Right lobe of liver (tissue), 6 donors: ENCODE measurements around the gene PDE9A. TPM values are rescaled to one million over a fixed set of nuclear protein-coding genes. Genes with fewer than 3 reads are reported as not detected.

Source experiments
- ATAC-seq, 4 donors: fragments of 200-7000 bp; cut with Tn5 transposase; one replicate each; pipeline ENCODE4 v1.9.1; 2020; ENCODE audit warnings: mild to moderate bottlenecking in 4 of 4, moderate library complexity in 4 of 4
- DNase-seq, 3 donors: peaks; one replicate each; pipeline ENCODE4 v3.0.0-alpha.2; 2020
- H3K27ac ChIP-seq, 3 donors: fragments of 200-600 bp; one replicate each; pipeline ENCODE4 v1.8.0; 2022
- H3K27me3 ChIP-seq, 2 donors: fragments of 200-600 bp; one replicate each; pipeline ENCODE4 v1.8.0; 2022
- H3K36me3 ChIP-seq, 4 donors: fragments of 200-600 bp; sonication (generic) in 1 of 4; one replicate each; pipeline versions ENCODE4 v1.5.1 to v1.8.0; 2017 to 2022; ENCODE audit warnings: control low read depth in 1 of 4
- H3K4me1 ChIP-seq, 4 donors: fragments of 200-600 bp; sonication (generic) in 1 of 4; one replicate each; pipeline versions ENCODE4 v1.5.1 to v1.8.0; 2017 to 2022; ENCODE audit warnings: control low read depth in 1 of 4
- H3K4me3 ChIP-seq, 3 donors: fragments of 200-600 bp; one replicate each; pipeline ENCODE4 v1.8.0; 2022
- H3K9me3 ChIP-seq, 4 donors: fragments of 200-600 bp; sonication (generic) in 1 of 4; one replicate each; pipeline versions ENCODE4 v1.5.1 to v1.8.0; 2017 to 2022; ENCODE audit warnings: control low read depth in 1 of 4
- POLR2A ChIP-seq: fragments of 450-650 bp; IDR thresholded peaks from one replicate; pipeline ENCODE4 v1.6.1; 2017; ENCODE audit warnings: antibody characterized with exemption, mild to moderate bottlenecking
- WGBS: methylation state at CpG from one replicate; pipeline ENCODE4 v1.1.6; 2018; ENCODE audit warnings: low coverage, low lambda C conversion rate; ENCODE audit not compliant: insufficient coverage; ENCODE audit errors: missing lambda C conversion rate; 5-methylcytosine and 5-hydroxymethylcytosine counted together
- intact Hi-C, 2 donors: fragments of 100-400 bp; cut with DNase I; formaldehyde crosslinking; loops; one replicate each; pipeline versions ENCODE4 v1.11.2 to v1.14.1; 2022
- total RNA-seq, 6 experiments: library from RNA; depleted of rRNA in 2 of 6; stranded (reverse); fragments of >200 nt in 2 of 6; fragmentation: NEBNext Ultra II Directional in 3 of 6; extraction: Animal tissue kit (Norgen Biotek cat#: 25700) in 3 of 6; gene quantifications; one replicate each; pipeline versions ENCODE4 v1.1.0 to v1.2.4, GENCODE V29; 2016 to 2023
- TF ChIP-seq, protein P1 (sequence below), 4 donors: fragments of 200-600 bp in 3 of 4; fragments of 450-650 bp in 1 of 4; IDR thresholded peaks; one replicate each; pipeline versions ENCODE4 v1.5.1 to v1.8.0; 2016 to 2022; ENCODE audit warnings: antibody characterized with exemption in 4 of 4, mild to moderate bottlenecking in 2 of 4
- donor health status: DM: no; HTN: yes; CAD: no.
- donor health status: DM: no; HTN: no; CAD: no.
- donor health status: DM: no; HTN: no; CAD: no.
- donor health status: DM: no; HTN: yes; CAD: no.
- donor health status: DM: no; HTN: yes; CAD: no.

PDE9A gene
- total RNA-seq, 6 experiments from 2014 or later = 1.1 to 5.9 (median 3.3) TPM

DNA sequence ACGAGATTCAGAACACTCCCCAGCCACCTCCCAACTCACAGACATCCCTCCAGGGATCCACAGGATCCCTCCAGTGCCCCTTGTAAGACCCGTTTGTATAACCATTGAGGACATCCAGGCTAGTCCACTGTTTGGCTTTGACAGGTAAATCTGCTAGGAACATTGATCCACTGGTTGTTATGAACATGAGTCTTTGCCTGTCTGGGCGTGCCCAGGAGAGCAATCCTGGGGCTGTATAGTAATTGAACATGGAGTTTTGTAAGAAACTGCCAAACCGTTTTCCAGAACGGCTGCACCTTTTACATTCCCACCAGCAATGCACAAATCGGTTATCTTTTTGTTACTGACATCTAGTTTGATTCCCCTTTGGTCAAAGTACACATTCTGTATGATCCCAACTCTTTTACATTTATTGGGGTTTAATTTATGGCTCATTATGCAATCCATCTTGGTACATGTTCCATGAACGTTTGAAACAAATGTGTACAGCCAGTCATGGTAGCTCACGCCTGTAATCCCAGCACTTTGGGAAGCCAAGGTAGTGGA lies 137.2 kb downstream of the PDE9A start:
- Histone ChIP-seq H3K4me1 (no peaks in the 10 kb centered on the region), H3K36me3 (no peaks in the 10 kb centered on the region), H3K9me3 (no peaks in the 10 kb centered on the region), H3K27ac (no peak overlapping the region), H3K27me3 (no peaks in the 10 kb centered on the region), H3K4me3 (no peak overlapping the region)
- DNase-seq (no peak), ATAC-seq (no peak)
- WGBS = 57% methylated on average over 5 of the region's 8 CpGs
- intact Hi-C loops = no loop called here
- no peak for TF ChIP-seq POLR2A
- TF ChIP-seq, protein P1, sequence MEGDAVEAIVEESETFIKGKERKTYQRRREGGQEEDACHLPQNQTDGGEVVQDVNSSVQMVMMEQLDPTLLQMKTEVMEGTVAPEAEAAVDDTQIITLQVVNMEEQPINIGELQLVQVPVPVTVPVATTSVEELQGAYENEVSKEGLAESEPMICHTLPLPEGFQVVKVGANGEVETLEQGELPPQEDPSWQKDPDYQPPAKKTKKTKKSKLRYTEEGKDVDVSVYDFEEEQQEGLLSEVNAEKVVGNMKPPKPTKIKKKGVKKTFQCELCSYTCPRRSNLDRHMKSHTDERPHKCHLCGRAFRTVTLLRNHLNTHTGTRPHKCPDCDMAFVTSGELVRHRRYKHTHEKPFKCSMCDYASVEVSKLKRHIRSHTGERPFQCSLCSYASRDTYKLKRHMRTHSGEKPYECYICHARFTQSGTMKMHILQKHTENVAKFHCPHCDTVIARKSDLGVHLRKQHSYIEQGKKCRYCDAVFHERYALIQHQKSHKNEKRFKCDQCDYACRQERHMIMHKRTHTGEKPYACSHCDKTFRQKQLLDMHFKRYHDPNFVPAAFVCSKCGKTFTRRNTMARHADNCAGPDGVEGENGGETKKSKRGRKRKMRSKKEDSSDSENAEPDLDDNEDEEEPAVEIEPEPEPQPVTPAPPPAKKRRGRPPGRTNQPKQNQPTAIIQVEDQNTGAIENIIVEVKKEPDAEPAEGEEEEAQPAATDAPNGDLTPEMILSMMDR (IDR thresholded peaks at IDR 0.05) = no peak

GRCh38 chr21:42793774-42794173 lies 140.4 kb downstream of the PDE9A start:
- no peak for DNase-seq
- intact Hi-C loops = no loop called here
- no peaks in the 10 kb centered on the region for H3K4me1 ChIP-seq
- H3K9me3 ChIP-seq = no peaks in the 10 kb centered on the region
- H3K27ac ChIP-seq = no peak overlapping the region
- TF ChIP-seq POLR2A = no peak
- TF ChIP-seq, protein P1 (IDR thresholded peaks at IDR 0.05) = no peak
- H3K27me3 ChIP-seq = no peaks in the 10 kb centered on the region
- no peaks in the 10 kb centered on the region for H3K36me3 ChIP-seq
- 76% methylated on average over 5 of the region's 7 CpGs for WGBS
- H3K4me3 ChIP-seq = no peak overlapping the region
- no peak for ATAC-seq

DNA sequence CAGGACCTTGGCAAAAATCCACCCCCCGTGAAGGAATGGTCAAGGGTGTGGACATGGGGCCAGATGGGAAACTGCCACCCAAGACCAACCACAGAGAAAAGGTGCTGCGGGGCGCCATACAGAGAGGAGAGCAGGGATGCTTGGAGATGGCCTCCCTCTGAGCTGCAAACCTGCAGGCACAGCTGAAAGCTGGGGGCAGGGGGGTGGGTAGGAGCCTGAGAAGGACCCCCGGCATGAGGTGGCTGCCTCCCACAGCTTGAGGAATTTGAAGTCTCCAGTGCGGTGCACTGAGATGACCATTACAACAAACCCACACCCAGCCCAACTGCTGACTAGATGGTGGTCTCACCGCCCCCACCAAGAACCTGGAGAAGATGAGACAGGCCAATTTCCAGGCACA lies 141.1 kb downstream of the PDE9A start:
- Histone ChIP-seq H3K4me3 (no peak overlapping the region), H3K27ac (no peak overlapping the region), H3K4me1 (no peaks in the 10 kb centered on the region), H3K36me3 (no peaks in the 10 kb centered on the region), H3K27me3 (no peaks in the 10 kb centered on the region), H3K9me3 (no peaks in the 10 kb centered on the region)
- no peak for ATAC-seq
- no peak for DNase-seq
- 66% methylated on average over 3 of the region's 6 CpGs for WGBS
- intact Hi-C loops = no loop called here
- TF ChIP-seq, protein P1 (IDR thresholded peaks at IDR 0.05) = no peak
- TF ChIP-seq POLR2A = no peak

DNA sequence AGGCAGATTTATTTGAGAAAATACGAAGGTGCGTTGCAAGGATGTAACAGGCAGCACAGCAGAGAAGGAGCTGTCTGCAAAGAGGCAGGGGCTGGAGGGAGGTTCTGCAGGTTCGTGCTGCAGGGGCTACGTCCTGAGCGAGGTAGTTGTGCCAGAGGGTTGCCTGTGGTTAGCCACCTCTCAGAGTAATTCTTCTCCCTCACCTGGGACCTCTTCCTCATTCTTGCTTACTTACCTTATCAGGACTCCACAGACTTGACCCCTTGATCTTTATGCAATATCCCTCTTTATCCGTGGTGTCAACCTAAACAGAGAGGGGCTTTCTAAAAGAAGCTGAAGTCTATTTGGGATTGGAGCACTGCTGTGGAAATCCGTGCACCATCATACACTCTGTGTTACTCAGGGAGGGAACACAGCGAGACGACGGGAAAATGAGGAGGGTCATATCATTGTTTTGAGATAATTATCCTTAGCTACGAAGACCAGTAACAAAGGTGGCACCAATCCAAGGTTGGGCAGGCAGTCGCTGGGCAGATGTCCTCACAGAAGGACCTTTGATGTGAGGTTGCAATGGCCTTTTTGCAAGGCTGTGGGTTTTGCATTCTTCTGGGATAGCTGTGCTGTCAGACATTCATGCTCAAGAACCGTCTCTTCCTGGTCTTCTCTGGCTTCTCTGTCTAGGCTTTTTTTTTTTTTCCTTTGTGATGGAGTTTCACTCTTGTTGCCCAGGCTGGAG lies 143.1 kb downstream of the PDE9A start:
- H3K4me1 ChIP-seq = no peaks in the 10 kb centered on the region
- no peak overlapping the region for H3K4me3 ChIP-seq
- no peak for ATAC-seq
- no peak for TF ChIP-seq POLR2A
- TF ChIP-seq, protein P1 (IDR thresholded peaks at IDR 0.05) = no peak
- no peaks in the 10 kb centered on the region for H3K36me3 ChIP-seq
- H3K27ac ChIP-seq = no peak overlapping the region
- H3K9me3 ChIP-seq = no peaks in the 10 kb centered on the region
- no peak for DNase-seq
- 37% methylated on average over 13 of the region's 13 CpGs for WGBS
- intact Hi-C loops = no loop called here
- H3K27me3 ChIP-seq = no peaks in the 10 kb centered on the region
